Gastroesophageal sphincter (tissue), 4 donors: ENCODE results near the gene PDE5A. TPM values are rescaled to one million over a fixed set of nuclear protein-coding genes. Genes with fewer than 3 reads are reported as not detected.

ENCODE experiments used
- ATAC-seq: fragments of 150-250 bp; one replicate; pipeline ENCODE4 v1.9.1; 2016; ENCODE audit warnings: mild to moderate bottlenecking, moderate library complexity
- H3K27ac ChIP-seq, 4 donors: fragments of 200-600 bp; sonication (generic) in 3 of 4; 1 replicate in 3 of 4; 2 replicates in 1 of 4; pipeline ENCODE4 v1.5.1; 2016 to 2019
- H3K27me3 ChIP-seq: fragments of 200-600 bp; sonication (generic); one replicate; pipeline ENCODE4 v1.5.1; 2019
- H3K36me3 ChIP-seq, 2 donors: fragments of 200-600 bp; sonication (generic); one replicate each; pipeline ENCODE4 v1.5.1; 2019; ENCODE audit warnings: control low read depth in 1 of 2
- H3K4me1 ChIP-seq, 3 donors: fragments of 200-600 bp; sonication (generic); 1 replicate in 2 of 3; 2 replicates in 1 of 3; pipeline ENCODE4 v1.5.1; 2016 to 2019; ENCODE audit warnings: control low read depth in 2 of 3
- H3K4me3 ChIP-seq, 2 donors: fragments of 200-600 bp; sonication (generic); one replicate each; pipeline ENCODE4 v1.5.1; 2019; ENCODE audit warnings: mild to moderate bottlenecking in 1 of 2, moderate library complexity in 1 of 2
- H3K9me3 ChIP-seq, 3 donors: fragments of 200-600 bp; sonication (generic); one replicate each; pipeline ENCODE4 v1.5.1; 2017 to 2019; ENCODE audit warnings: control low read depth in 2 of 3
- EP300 ChIP-seq: sonication (generic); formaldehyde crosslinking; IDR thresholded peaks from one replicate; pipeline ENCODE4 v1.6.1; 2017; ENCODE audit warnings: antibody characterized with exemption, mild to moderate bottlenecking
- POLR2A ChIP-seq, 2 donors: fragments of 450-650 bp; IDR thresholded peaks; one replicate each; pipeline ENCODE4 v1.6.1; 2017; ENCODE audit warnings: antibody characterized with exemption in 2 of 2, mild to moderate bottlenecking in 2 of 2, moderate library complexity in 1 of 2
- POLR2AphosphoS5 ChIP-seq: sonication (generic); formaldehyde crosslinking; IDR thresholded peaks from one replicate; pipeline ENCODE4 v1.6.1; 2017; ENCODE audit warnings: antibody characterized with exemption
- WGBS, 2 donors: methylation state at CpG; one replicate each; pipeline ENCODE4 v1.1.5; 2018; ENCODE audit warnings: low coverage in 1 of 2; 5-methylcytosine and 5-hydroxymethylcytosine counted together
- total RNA-seq, 4 donors: library from RNA; depleted of rRNA; stranded (reverse); fragments of >200 nt; gene quantifications; one replicate each; pipeline ENCODE4 v1.1.0, GENCODE V29; 2016
- TF ChIP-seq, protein P1 (sequence below), 4 experiments: fragments of 200-600 bp in 2 of 4; fragments of 450-650 bp in 2 of 4; sonication (generic) in 1 of 4; IDR thresholded peaks; one replicate each; pipeline ENCODE4 v1.5.1; 2017 to 2019; ENCODE audit warnings: antibody characterized with exemption in 4 of 4, mild to moderate bottlenecking in 2 of 4, moderate library complexity in 2 of 4

Gene PDE5A
- total RNA-seq, 4 donors from 2014 or later, result 126 to 358 (median 212) TPM

DNA sequence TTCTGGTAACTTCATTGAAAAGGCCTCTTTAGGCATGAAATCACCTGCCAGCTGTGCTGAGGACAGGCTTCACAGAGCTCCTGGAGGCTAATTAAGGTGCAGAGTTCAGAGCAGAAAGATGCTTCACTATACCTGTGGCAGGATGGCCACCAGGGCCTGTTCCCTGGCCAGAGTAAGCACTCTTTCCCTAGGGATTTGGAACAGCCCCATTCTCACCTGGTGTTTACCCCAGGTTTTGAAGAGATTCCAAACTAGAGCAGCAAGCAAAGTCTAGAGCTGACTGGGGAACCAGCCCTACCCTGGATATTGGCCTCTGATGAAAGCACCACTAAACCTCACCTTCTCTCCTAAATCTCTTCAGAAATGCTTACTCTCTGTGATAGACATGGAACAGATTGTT is 148.8 kb downstream of the PDE5A start:
- Histone ChIP-seq H3K9me3 (no peaks in the 10 kb centered on the region), H3K36me3 (peaks cover 3 to 48% of the 10 kb centered on the region in 2 donors), H3K27ac (no peak overlapping the region), H3K4me1 (no peaks in the 10 kb centered on the region), H3K4me3 (no peak overlapping the region), H3K27me3 (no peaks in the 10 kb centered on the region)
- ATAC-seq, result no peak
- TF ChIP-seq POLR2A (IDR thresholded peaks at IDR 0.05), result no peak
- TF ChIP-seq POLR2AphosphoS5, result no peak
- TF ChIP-seq, protein P1, sequence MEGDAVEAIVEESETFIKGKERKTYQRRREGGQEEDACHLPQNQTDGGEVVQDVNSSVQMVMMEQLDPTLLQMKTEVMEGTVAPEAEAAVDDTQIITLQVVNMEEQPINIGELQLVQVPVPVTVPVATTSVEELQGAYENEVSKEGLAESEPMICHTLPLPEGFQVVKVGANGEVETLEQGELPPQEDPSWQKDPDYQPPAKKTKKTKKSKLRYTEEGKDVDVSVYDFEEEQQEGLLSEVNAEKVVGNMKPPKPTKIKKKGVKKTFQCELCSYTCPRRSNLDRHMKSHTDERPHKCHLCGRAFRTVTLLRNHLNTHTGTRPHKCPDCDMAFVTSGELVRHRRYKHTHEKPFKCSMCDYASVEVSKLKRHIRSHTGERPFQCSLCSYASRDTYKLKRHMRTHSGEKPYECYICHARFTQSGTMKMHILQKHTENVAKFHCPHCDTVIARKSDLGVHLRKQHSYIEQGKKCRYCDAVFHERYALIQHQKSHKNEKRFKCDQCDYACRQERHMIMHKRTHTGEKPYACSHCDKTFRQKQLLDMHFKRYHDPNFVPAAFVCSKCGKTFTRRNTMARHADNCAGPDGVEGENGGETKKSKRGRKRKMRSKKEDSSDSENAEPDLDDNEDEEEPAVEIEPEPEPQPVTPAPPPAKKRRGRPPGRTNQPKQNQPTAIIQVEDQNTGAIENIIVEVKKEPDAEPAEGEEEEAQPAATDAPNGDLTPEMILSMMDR (IDR thresholded peaks at IDR 0.05), result no peak
- no peak for TF ChIP-seq EP300

DNA sequence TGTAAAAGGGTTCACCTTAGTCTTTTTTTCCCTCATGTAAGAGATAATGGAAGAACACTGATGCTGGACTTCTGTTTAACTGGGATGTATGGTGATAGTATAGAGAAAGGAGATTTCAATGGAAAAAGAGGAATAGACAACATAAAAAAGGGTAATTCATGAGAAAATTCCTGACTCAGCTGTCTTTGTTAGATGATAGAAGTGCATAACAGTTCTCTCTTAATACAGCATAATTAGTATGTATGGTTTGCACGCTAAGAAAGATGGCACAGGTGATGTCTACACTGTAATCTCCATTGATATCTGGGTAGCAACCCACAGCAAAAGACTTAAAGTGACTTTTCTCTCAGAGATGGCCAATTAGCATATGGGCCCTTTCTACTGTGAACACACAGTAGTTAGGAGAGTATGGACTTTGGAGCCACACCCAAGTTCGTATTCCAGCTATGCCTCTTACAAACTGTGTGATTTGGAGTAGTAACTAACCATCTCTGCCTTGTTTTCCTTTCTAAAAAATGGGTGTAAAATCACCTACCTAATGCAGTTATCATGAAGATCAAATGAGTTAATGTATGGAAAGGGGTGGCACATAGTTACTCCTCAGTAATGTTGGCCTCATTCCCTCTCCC is 149.3 kb downstream of the PDE5A start:
- no peak overlapping the region for H3K4me3 ChIP-seq
- WGBS, 2 donors, result 87 to 94% methylated on average over 2 of the region's 2 CpGs
- TF ChIP-seq, protein P1 (IDR thresholded peaks at IDR 0.05), result no peak
- TF ChIP-seq EP300, result no peak
- TF ChIP-seq POLR2A (IDR thresholded peaks at IDR 0.05), result no peak
- TF ChIP-seq POLR2AphosphoS5, result no peak
- H3K27ac ChIP-seq, result no peak overlapping the region
- no peaks in the 10 kb centered on the region for H3K9me3 ChIP-seq
- peaks cover 3 to 52% of the 10 kb centered on the region in 2 donors for H3K36me3 ChIP-seq
- no peaks in the 10 kb centered on the region for H3K27me3 ChIP-seq
- no peaks in the 10 kb centered on the region for H3K4me1 ChIP-seq
- ATAC-seq, result no peak

DNA sequence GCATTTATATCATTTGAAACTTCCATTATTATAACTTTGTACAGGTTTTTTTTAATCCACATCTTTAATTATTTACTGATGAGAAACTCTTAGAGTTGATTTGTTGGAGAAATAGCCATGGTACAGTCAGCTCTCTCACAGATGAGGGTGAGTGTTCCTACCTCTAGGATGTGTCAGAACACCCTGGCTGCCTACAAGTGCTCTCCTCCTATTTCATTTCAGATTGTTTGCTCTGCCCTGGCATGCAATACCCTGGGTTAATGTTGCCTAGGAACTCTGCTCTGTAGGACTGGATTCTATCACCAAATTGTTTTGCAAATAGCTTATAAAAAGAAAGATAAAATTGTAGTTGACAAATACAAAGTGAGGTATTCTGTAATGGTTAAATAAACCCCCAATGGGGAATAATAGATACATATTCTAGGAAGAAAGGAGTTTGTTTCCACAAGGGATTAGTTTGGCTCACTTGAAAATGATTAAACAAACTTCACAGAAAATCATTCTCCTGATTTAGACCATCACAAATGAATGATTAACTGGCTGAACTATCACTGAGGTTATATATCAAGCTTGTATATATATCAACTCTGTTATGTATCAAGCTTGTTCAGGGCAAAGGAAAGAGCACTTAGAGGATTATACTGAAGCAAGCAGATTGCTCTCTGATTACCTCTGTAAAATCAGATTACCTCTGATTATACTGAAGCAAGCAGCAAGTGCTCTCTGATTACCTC is 150.0 kb downstream of the PDE5A start:
- ATAC-seq, result no peak
- peaks cover 3 to 55% of the 10 kb centered on the region in 2 donors for H3K36me3 ChIP-seq

DNA sequence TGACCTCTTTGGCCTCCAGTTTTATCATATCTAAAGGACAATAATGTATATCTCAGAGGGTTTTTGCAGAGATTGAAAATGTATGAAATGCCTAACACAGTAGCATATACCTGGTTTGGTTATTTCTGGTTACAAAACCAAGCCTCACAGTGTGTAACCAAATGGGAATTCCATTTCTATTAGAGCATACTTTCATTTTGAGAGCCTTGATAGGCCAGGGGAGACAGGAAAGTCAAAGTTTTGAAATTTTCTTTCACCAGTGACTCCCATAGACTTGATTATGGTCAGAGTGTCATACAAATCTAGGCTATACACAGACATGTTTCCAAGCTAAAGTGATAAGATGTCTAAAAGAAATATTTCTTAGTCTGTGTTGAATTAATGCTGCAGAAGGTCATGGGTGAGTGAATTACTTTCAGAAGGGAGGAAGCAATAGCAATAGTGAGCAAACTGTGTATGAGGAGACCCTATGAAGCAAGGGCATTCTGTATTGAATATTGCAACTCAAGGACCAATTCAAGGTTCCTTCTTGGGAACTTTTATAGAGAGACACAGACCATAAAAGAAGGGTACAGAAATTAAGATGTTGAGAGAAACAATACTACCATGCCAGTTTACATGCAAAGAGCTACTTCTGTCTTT is 151.1 kb downstream of the PDE5A start:
- H3K4me1 ChIP-seq, result no peaks in the 10 kb centered on the region
- no peak overlapping the region for H3K4me3 ChIP-seq
- no peaks in the 10 kb centered on the region for H3K27me3 ChIP-seq
- TF ChIP-seq POLR2A (IDR thresholded peaks at IDR 0.05) (no peak), EP300 (no peak), POLR2AphosphoS5 (no peak)
- TF ChIP-seq, protein P1 (IDR thresholded peaks at IDR 0.05), result no peak
- ATAC-seq, result no peak
- H3K27ac ChIP-seq, result no peak overlapping the region
- H3K36me3 ChIP-seq, result peaks cover 3 to 53% of the 10 kb centered on the region in 2 donors
- no peaks in the 10 kb centered on the region for H3K9me3 ChIP-seq

More for the DNA sequence above, 150.0 kb downstream of the PDE5A start:
- Histone ChIP-seq H3K4me1 (no peaks in the 10 kb centered on the region), H3K27me3 (no peaks in the 10 kb centered on the region), H3K9me3 (no peaks in the 10 kb centered on the region), H3K4me3 (no peak overlapping the region), H3K27ac (no peak overlapping the region)
- TF ChIP-seq, protein P1 (IDR thresholded peaks at IDR 0.05), result no peak
- TF ChIP-seq POLR2AphosphoS5 (no peak), EP300 (no peak), POLR2A (IDR thresholded peaks at IDR 0.05) (no peak)
